OCI-LY7 (cell line): ENCODE results near the gene MARVELD3.

Source experiments
- CTCF ChIP-seq: fragments of 200-600 bp; sonication (generic); conservative IDR thresholded peaks from 2 replicates; pipeline ENCODE4 v1.5.1; 2014; ENCODE audit warnings: mild to moderate bottlenecking, antibody characterized with exemption, low read length, moderate library complexity, mixed read lengths
- EZH2phosphoT487 ChIP-seq: fragments of 200-600 bp; sonication (generic); IDR thresholded peaks from 2 replicates; pipeline ENCODE4 v1.6.1; 2018; ENCODE audit warnings: low read depth, borderline replicate concordance, mild to moderate bottlenecking, mixed run types, antibody characterized with exemption, low read length, moderate library complexity, mixed read lengths

- TF ChIP-seq CTCF (no peak), EZH2phosphoT487 (no peak)
Measured at GRCh38 chr16:71673582-71673973, 47.6 kb downstream of the MARVELD3 start.
